ENCODE measurements around the gene PCAT7. TPM values are rescaled to one million over a fixed set of nuclear protein-coding genes. Genes with fewer than 3 reads are reported as not detected.

The PCAT7 gene
- total and polyA plus RNA-seq, 9 of the 15 experiments (the other 6 are each of a cell fraction or from before 2014, with no cell fraction given): 0.09 to 0.13 TPM; not detected in 7

- 0 out of 5 replicates have a peak, but pooled peaks cover 0 to 3% of the 10 kb centered on the region in 2 experiments for H3K4me1 ChIP-seq (replicated peaks in 1 of 2; ENCODE audit: control insufficient read depth in 2 of 2, insufficient read depth in 2 of 2, low read length in 2 of 2)
Measured at GRCh38 chr9:94602666-94603065, 47.8 kb downstream of the PCAT7 start.

More at GRCh38 chr9:94602666-94603065, 47.8 kb downstream of the PCAT7 start:
- FAIRE-seq: no peak
- POLR2A ChIA-PET: no interaction called here
- Histone ChIP-seq H3K27me3 (ENCODE audit: control insufficient read depth in 2 of 2, insufficient read depth in 2 of 2, low read length in 2 of 2) (peaks cover 29 to 71% of the 10 kb centered on the region in 2 experiments; a peak in 4 of 5 replicates), H2AFZ (ENCODE audit: low read depth, low read length) (no peak overlapping the region), H3K27ac (ENCODE audit: extremely low read depth, low read depth, low read length) (no peak overlapping the region), H3K4me3 (no peak overlapping the region), H3K4me2 (ENCODE audit: insufficient read depth, low read length) (no peak overlapping the region), H3K9me3 (replicated peaks; ENCODE audit: control insufficient read depth, insufficient read depth, low read depth, low read length) (no peaks in the 10 kb centered on the region), H3K79me2 (ENCODE audit: control insufficient read depth, insufficient read depth, low read length) (no peaks in the 10 kb centered on the region), H4K20me1 (replicated peaks; ENCODE audit: control insufficient read depth, insufficient read depth, low read length) (no peaks in the 10 kb centered on the region; the same call in 1 of the 2 replicates), H3K36me3 (ENCODE audit: control insufficient read depth, insufficient read depth, low read length) (no peaks in the 10 kb centered on the region), H3K9ac (ENCODE audit: insufficient read depth in 1 of 2, low read depth in 2 of 2, low read length in 2 of 2) (no peak overlapping the region), H3K9me1 (ENCODE audit: control insufficient read depth, insufficient read depth, low read length) (no peaks in the 10 kb centered on the region)
- intact Hi-C loops (cut with micrococcal nuclease) (loop anchor here (1.0 kb wide), 2 partner anchors 21 to 48 kb away; no protein-coding TSS in a partner anchor), in situ Hi-C loops (cut with MboI) (no loop called here)
- WGBS (ENCODE audit: insufficient coverage, low coverage, missing lambda C conversion rate): 5% methylated on average over 6 of the region's 6 CpGs
- ATAC-seq: no peak
- TF ChIP-seq ZNF778 (CRISPR knock-in tag; IDR thresholded peaks at IDR 0.05) (no peak), HNRNPK (IDR thresholded peaks at IDR 0.05; ENCODE audit: low read depth, low read length, poor library complexity, severe bottlenecking) (no peak), SNRNP70 (optimal IDR thresholded peaks at IDR 0.05; ENCODE audit: low read depth, low read length) (no peak), ZNF239 (CRISPR knock-in tag; IDR thresholded peaks at IDR 0.05) (no peak), CBX1 (IDR thresholded peaks at IDR 0.05; ENCODE audit: low read depth) (no peak), TCF15 (CRISPR knock-in tag; IDR thresholded peaks at IDR 0.05) (no peak), LARP7 (IDR thresholded peaks at IDR 0.05) (no peak), ZNF780A (CRISPR knock-in tag; IDR thresholded peaks at IDR 0.05) (no peak), MAFF (IDR thresholded peaks at IDR 0.05; ENCODE audit: low read length) (no peak), DPF2 (IDR thresholded peaks at IDR 0.05) (no peak), POLR2AphosphoS2 (IDR thresholded peaks at IDR 0.05; ENCODE audit: low read length) (no peak), SETDB1 (IDR thresholded peaks at IDR 0.05; ENCODE audit: low read length) (no peak), ZNF23 (CRISPR knock-in tag; IDR thresholded peaks at IDR 0.05) (no peak), ZBTB43 (CRISPR knock-in tag; IDR thresholded peaks at IDR 0.05) (no peak), BRF1 (IDR thresholded peaks at IDR 0.05; ENCODE audit: borderline replicate concordance, extremely low read depth, insufficient read length) (no peak)
- TF ChIP-seq, protein P1, sequence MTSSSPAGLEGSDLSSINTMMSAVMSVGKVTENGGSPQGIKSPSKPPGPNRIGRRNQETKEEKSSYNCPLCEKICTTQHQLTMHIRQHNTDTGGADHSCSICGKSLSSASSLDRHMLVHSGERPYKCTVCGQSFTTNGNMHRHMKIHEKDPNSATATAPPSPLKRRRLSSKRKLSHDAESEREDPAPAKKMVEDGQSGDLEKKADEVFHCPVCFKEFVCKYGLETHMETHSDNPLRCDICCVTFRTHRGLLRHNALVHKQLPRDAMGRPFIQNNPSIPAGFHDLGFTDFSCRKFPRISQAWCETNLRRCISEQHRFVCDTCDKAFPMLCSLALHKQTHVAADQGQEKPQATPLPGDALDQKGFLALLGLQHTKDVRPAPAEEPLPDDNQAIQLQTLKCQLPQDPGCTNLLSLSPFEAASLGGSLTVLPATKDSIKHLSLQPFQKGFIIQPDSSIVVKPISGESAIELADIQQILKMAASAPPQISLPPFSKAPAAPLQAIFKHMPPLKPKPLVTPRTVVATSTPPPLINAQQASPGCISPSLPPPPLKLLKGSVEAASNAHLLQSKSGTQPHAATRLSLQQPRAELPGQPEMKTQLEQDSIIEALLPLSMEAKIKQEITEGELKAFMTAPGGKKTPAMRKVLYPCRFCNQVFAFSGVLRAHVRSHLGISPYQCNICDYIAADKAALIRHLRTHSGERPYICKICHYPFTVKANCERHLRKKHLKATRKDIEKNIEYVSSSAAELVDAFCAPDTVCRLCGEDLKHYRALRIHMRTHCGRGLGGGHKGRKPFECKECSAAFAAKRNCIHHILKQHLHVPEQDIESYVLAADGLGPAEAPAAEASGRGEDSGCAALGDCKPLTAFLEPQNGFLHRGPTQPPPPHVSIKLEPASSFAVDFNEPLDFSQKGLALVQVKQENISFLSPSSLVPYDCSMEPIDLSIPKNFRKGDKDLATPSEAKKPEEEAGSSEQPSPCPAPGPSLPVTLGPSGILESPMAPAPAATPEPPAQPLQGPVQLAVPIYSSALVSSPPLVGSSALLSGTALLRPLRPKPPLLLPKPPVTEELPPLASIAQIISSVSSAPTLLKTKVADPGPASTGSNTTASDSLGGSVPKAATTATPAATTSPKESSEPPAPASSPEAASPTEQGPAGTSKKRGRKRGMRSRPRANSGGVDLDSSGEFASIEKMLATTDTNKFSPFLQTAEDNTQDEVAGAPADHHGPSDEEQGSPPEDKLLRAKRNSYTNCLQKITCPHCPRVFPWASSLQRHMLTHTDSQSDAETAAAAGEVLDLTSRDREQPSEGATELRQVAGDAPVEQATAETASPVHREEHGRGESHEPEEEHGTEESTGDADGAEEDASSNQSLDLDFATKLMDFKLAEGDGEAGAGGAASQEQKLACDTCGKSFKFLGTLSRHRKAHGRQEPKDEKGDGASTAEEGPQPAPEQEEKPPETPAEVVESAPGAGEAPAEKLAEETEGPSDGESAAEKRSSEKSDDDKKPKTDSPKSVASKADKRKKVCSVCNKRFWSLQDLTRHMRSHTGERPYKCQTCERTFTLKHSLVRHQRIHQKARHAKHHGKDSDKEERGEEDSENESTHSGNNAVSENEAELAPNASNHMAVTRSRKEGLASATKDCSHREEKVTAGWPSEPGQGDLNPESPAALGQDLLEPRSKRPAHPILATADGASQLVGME (CRISPR knock-in tag; IDR thresholded peaks at IDR 0.05): no peak
- TF ChIP-seq, protein P2, sequence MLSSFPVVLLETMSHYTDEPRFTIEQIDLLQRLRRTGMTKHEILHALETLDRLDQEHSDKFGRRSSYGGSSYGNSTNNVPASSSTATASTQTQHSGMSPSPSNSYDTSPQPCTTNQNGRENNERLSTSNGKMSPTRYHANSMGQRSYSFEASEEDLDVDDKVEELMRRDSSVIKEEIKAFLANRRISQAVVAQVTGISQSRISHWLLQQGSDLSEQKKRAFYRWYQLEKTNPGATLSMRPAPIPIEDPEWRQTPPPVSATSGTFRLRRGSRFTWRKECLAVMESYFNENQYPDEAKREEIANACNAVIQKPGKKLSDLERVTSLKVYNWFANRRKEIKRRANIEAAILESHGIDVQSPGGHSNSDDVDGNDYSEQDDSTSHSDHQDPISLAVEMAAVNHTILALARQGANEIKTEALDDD (IDR thresholded peaks at IDR 0.05): no peak
- BruUV-seq (replicated peaks): no TSS peak
- no peak for DNase-seq (ENCODE audit: extremely low read depth in 1 of 4, low spot score in 3 of 4)
- CTCF ChIA-PET (ENCODE audit: low intra/inter-chr PET ratio): interaction anchor here (0.6 kb wide), 1 partner anchor 653 kb away, joined by 4 read pairs; no protein-coding TSS in a partner anchor

Measured in K562 (cell line).